Measurements from ENCODE around the gene TM9SF1. TPM values are rescaled to one million over a fixed set of nuclear protein-coding genes. Genes with fewer than 3 reads are reported as not detected.

Gene TM9SF1
- total and polyA plus RNA-seq, 2 of the 13 experiments (the other 11 are each of a cell fraction or from before 2014, with no cell fraction given) = 83.2 to 110 TPM

DNA sequence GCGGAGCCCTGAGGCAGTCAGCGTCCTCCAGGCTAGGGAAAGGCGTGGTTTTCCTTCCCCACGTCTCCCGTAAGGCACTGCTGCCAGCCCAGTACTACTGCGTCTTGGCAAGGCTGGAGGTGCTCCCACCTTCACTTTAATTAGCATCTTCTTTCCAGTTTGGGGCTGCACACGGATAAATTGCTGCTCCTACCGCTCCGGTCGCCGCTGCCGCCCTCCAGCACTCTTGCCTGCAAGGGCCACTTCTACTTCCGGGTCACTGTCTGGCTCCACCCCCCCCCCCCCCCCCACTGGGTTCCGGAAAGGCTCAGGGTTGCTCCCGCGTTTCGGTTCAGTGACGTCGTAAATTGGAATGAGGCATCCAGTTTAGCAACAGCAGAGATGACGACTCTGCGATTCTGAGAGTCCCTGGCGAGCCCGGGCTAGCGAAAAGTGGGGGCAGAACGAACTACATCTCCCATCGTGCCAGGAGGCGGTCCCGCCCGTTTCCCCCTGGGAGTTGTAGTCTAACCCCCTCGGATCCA, 36.9 kb upstream of the TM9SF1 start, which contains the start of gene NEDD8 (continued):
- TF ChIP-seq ZNF598 (CRISPR knock-in tag; IDR thresholded peaks at IDR 0.05; ENCODE audit: borderline replicate concordance) (0 out of 2 replicates have a peak, but pooled peaks have one; percentile 71), REL (CRISPR knock-in tag; conservative IDR thresholded peaks at IDR 0.05) (no peak), REXO4 (CRISPR knock-in tag; IDR thresholded peaks at IDR 0.05; ENCODE audit: borderline replicate concordance) (no peak), ATM (IDR thresholded peaks at IDR 0.05; ENCODE audit: borderline replicate concordance) (no peak), SP2 (CRISPR knock-in tag; IDR thresholded peaks at IDR 0.05) (peak; percentile 72), MAFK (conservative IDR thresholded peaks at IDR 0.05 in 1 of 2, IDR thresholded peaks at IDR 0.05 in 1 of 2; ENCODE audit: low read length in 2 of 2) (no peak), XRCC5 (optimal IDR thresholded peaks at IDR 0.05; ENCODE audit: low read length) (no peak), ZNF205 (CRISPR knock-in tag; IDR thresholded peaks at IDR 0.05) (no peak; the same call in 1 of the 2 replicates), SRSF4 (IDR thresholded peaks at IDR 0.05; ENCODE audit: low read depth, low read length, poor library complexity, severe bottlenecking) (no peak), ZBTB42 (CRISPR knock-in tag; IDR thresholded peaks at IDR 0.05) (no peak), POGZ (CRISPR knock-in tag; IDR thresholded peaks at IDR 0.05) (peak; percentile 92; the same call in 1 of the 2 replicates), FOXK2 (IDR thresholded peaks at IDR 0.05) (no peak), SP4 (CRISPR knock-in tag; IDR thresholded peaks at IDR 0.05) (peak; percentile 90), ZNF768 (CRISPR knock-in tag; IDR thresholded peaks at IDR 0.05) (peak; percentile 70; the same call in 1 of the 2 replicates)
- TF ChIP-seq, protein P1, sequence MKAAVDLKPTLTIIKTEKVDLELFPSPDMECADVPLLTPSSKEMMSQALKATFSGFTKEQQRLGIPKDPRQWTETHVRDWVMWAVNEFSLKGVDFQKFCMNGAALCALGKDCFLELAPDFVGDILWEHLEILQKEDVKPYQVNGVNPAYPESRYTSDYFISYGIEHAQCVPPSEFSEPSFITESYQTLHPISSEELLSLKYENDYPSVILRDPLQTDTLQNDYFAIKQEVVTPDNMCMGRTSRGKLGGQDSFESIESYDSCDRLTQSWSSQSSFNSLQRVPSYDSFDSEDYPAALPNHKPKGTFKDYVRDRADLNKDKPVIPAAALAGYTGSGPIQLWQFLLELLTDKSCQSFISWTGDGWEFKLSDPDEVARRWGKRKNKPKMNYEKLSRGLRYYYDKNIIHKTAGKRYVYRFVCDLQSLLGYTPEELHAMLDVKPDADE (CRISPR knock-in tag; IDR thresholded peaks at IDR 0.05) = no peak; the same call in 1 of the 2 replicates
- TF ChIP-seq, protein P2, sequence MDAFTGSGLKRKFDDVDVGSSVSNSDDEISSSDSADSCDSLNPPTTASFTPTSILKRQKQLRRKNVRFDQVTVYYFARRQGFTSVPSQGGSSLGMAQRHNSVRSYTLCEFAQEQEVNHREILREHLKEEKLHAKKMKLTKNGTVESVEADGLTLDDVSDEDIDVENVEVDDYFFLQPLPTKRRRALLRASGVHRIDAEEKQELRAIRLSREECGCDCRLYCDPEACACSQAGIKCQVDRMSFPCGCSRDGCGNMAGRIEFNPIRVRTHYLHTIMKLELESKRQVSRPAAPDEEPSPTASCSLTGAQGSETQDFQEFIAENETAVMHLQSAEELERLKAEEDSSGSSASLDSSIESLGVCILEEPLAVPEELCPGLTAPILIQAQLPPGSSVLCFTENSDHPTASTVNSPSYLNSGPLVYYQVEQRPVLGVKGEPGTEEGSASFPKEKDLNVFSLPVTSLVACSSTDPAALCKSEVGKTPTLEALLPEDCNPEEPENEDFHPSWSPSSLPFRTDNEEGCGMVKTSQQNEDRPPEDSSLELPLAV (CRISPR knock-in tag; conservative IDR thresholded peaks at IDR 0.05; ENCODE audit: low read depth) = no peak
- TF ChIP-seq, protein P3, sequence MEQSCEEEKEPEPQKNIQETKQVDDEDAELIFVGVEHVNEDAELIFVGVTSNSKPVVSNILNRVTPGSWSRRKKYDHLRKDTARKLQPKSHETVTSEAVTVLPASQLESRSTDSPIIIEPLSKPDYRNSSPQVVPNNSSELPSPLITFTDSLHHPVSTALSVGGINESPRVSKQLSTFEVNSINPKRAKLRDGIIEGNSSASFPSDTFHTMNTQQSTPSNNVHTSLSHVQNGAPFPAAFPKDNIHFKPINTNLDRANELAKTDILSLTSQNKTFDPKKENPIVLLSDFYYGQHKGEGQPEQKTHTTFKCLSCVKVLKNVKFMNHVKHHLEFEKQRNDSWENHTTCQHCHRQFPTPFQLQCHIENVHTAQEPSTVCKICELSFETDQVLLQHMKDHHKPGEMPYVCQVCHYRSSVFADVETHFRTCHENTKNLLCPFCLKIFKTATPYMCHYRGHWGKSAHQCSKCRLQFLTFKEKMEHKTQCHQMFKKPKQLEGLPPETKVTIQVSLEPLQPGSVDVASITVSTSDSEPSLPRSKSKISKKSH (CRISPR knock-in tag; IDR thresholded peaks at IDR 0.05; ENCODE audit: borderline replicate concordance) = no peak; the same call in 1 of the 2 replicates
- TF ChIP-seq, protein P4, sequence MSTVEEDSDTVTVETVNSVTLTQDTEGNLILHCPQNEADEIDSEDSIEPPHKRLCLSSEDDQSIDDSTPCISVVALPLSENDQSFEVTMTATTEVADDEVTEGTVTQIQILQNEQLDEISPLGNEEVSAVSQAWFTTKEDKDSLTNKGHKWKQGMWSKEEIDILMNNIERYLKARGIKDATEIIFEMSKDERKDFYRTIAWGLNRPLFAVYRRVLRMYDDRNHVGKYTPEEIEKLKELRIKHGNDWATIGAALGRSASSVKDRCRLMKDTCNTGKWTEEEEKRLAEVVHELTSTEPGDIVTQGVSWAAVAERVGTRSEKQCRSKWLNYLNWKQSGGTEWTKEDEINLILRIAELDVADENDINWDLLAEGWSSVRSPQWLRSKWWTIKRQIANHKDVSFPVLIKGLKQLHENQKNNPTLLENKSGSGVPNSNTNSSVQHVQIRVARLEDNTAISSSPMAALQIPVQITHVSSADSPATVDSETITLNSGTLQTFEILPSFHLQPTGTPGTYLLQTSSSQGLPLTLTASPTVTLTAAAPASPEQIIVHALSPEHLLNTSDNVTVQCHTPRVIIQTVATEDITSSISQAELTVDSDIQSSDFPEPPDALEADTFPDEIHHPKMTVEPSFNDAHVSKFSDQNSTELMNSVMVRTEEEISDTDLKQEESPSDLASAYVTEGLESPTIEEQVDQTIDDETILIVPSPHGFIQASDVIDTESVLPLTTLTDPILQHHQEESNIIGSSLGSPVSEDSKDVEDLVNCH (CRISPR knock-in tag; IDR thresholded peaks at IDR 0.05) = no peak
- TF ChIP-seq, protein P5, sequence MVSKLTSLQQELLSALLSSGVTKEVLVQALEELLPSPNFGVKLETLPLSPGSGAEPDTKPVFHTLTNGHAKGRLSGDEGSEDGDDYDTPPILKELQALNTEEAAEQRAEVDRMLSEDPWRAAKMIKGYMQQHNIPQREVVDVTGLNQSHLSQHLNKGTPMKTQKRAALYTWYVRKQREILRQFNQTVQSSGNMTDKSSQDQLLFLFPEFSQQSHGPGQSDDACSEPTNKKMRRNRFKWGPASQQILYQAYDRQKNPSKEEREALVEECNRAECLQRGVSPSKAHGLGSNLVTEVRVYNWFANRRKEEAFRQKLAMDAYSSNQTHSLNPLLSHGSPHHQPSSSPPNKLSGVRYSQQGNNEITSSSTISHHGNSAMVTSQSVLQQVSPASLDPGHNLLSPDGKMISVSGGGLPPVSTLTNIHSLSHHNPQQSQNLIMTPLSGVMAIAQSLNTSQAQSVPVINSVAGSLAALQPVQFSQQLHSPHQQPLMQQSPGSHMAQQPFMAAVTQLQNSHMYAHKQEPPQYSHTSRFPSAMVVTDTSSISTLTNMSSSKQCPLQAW (CRISPR knock-in tag; IDR thresholded peaks at IDR 0.05) = peak; percentile 47; the same call in 1 of the 2 replicates
